K562 (cell line): Measurements from ENCODE around the gene TMEM184B. TPM values are rescaled to one million over a fixed set of nuclear protein-coding genes. Genes with fewer than 3 reads are reported as not detected.
A peak's percentile ranks its signal among the peaks of the same experiment; 100 is the strongest.

Source experiments
- ATF7 ChIP-seq: fragments of 450-650 bp; IDR thresholded peaks from 2 replicates; pipeline ENCODE4 v1.7.1; 2014; ENCODE audit warnings: mild to moderate bottlenecking, moderate library complexity
- EP400 ChIP-seq: fragments of 450-650 bp; IDR thresholded peaks from 2 replicates; pipeline ENCODE4 v1.6.1; 2017; ENCODE audit warnings: antibody characterized with exemption, mild to moderate bottlenecking, moderate library complexity
- HDAC8 ChIP-seq: fragments of 450-650 bp; IDR thresholded peaks from 2 replicates; pipeline ENCODE4 v1.6.1; 2016; ENCODE audit warnings: mild to moderate bottlenecking, missing genetic modification characterization, moderate library complexity, missing compliant biosample characterization
- MTA1 ChIP-seq: fragments of 450-650 bp; IDR thresholded peaks from 2 replicates; pipeline ENCODE4 v1.6.1; 2017; ENCODE audit warnings: borderline replicate concordance
- MYBL2 ChIP-seq, 2 experiments: fragments of 450-650 bp in 1 of 2; sonication (generic) in 1 of 2; formaldehyde crosslinking in 1 of 2; IDR thresholded peaks; 2 replicates each; pipeline versions ENCODE4 v1.6.1 to v1.8.1; 2017 to 2022; ENCODE audit warnings: borderline replicate concordance in 1 of 2, inconsistent platforms in 1 of 2, low read depth in 1 of 2, mild to moderate bottlenecking in 1 of 2, missing genetic modification reagents in 1 of 2, moderate library complexity in 1 of 2
- MYC ChIP-seq, 2 experiments: fragments of 250-450 bp in 1 of 2; sonication (Bioruptor Pico) in 1 of 2; IDR thresholded peaks; 2 replicates each; pipeline versions ENCODE4 v1.5.1 to v1.6.1; 2012 to 2021; ENCODE audit warnings: low read depth in 2 of 2, borderline replicate concordance in 1 of 2, improper control_type of control experiment in 1 of 2, low read length in 1 of 2, mild to moderate bottlenecking in 1 of 2, moderate library complexity in 1 of 2
- NFIX ChIP-seq: fragments of 250-450 bp; sonication (Bioruptor Pico); IDR thresholded peaks from 2 replicates; pipeline ENCODE4 v1.4.0; 2020; ENCODE audit warnings: low read depth, mild to moderate bottlenecking, moderate library complexity
- RBBP5 ChIP-seq: fragments of 200-600 bp; sonication (generic); IDR thresholded peaks from 2 replicates; pipeline ENCODE4 v1.6.1; 2012; ENCODE audit warnings: borderline replicate concordance, mild to moderate bottlenecking, low read length, control low read depth, inconsistent platforms; ENCODE audit not compliant: insufficient read depth, poor library complexity, severe bottlenecking
- RBM22 ChIP-seq: fragments of 200-400 bp; formaldehyde crosslinking; IDR thresholded peaks from 2 replicates; pipeline ENCODE4 v1.6.1; 2018; ENCODE audit warnings: low read length, low read depth; ENCODE audit not compliant: poor library complexity, severe bottlenecking
- RFX7 ChIP-seq: fragments of 250-450 bp; sonication (Bioruptor Pico); IDR thresholded peaks from 2 replicates; pipeline ENCODE4 v1.5.1; 2021; ENCODE audit warnings: mild to moderate bottlenecking
- SIX5 ChIP-seq, 2 experiments: IDR thresholded peaks; 2 replicates each; pipeline ENCODE4 v1.6.1; 2011; ENCODE audit warnings: low read length in 2 of 2, borderline replicate concordance in 1 of 2, low read depth in 1 of 2, mild to moderate bottlenecking in 1 of 2, moderate library complexity in 1 of 2; ENCODE audit not compliant: insufficient read depth in 1 of 2
- SMAD1 ChIP-seq: fragments of 150-350 bp; IDR thresholded peaks from 2 replicates; pipeline ENCODE4 v1.6.1; 2014; ENCODE audit warnings: low read length, low read depth; ENCODE audit not compliant: partially characterized antibody
- STAT5B ChIP-seq: fragments of 250-450 bp; sonication (Bioruptor Pico); IDR thresholded peaks from 2 replicates; pipeline ENCODE4 v1.8.0; 2021; ENCODE audit warnings: mild to moderate bottlenecking, inconsistent platforms
- ZNF444 ChIP-seq: fragments of 250-450 bp; sonication (Bioruptor Pico); IDR thresholded peaks from 2 replicates; pipeline ENCODE4 v1.4.0; 2020; ENCODE audit warnings: mild to moderate bottlenecking, moderate library complexity
- ZNF551 ChIP-seq: fragments of 250-450 bp; sonication (Bioruptor Pico); IDR thresholded peaks from 2 replicates; pipeline ENCODE4 v1.5.0; 2021; ENCODE audit warnings: mild to moderate bottlenecking, moderate library complexity
- ZNF561 ChIP-seq: fragments of 450-650 bp; formaldehyde crosslinking; conservative IDR thresholded peaks from 2 replicates; pipeline ENCODE4 v1.4.0; 2020; ENCODE audit warnings: mild to moderate bottlenecking, moderate library complexity
- ZNF583 ChIP-seq: fragments of 250-450 bp; sonication (Bioruptor Pico); IDR thresholded peaks from 2 replicates; pipeline ENCODE4 v1.4.0; 2020
- ZNF668 ChIP-seq: fragments of 250-450 bp; sonication (Bioruptor Pico); IDR thresholded peaks from 2 replicates; pipeline ENCODE4 v1.8.0; 2022; ENCODE audit warnings: mild to moderate bottlenecking, inconsistent platforms
- polyA plus RNA-seq, 8 experiments: library from polyadenylated mRNA; depleted of rRNA in 4 of 8; stranded (reverse) in 5 of 8; unstranded in 3 of 8; fragments of >200 nt; fragmentation: Nextera tagmentation in 2 of 8; fragmentation: Illumina TruSeq in 1 of 8; extraction: Ambion mirVana in 2 of 8; extraction: Trizol in 1 of 8; gene quantifications; 2 replicates each; pipeline versions ENCODE4 v1.2.1 to v1.2.3, GENCODE V29; 2011 to 2014; ENCODE audit warnings: inconsistent platforms in 1 of 8, missing spikeins in 1 of 8
- total RNA-seq, 7 experiments: library from RNA; depleted of rRNA in 6 of 7; stranded (reverse); fragments of >200 nt in 6 of 7; fragmentation: Illumina TruSeq in 2 of 7; extraction: Trizol in 2 of 7; gene quantifications; 2 replicates each; pipeline versions ENCODE4 v1.2.1 to v1.2.3, GENCODE V29; 2011 to 2021; ENCODE audit warnings: low replicate concordance in 1 of 7
- TF ChIP-seq, protein P1 (sequence below): sonication (generic); formaldehyde crosslinking; IDR thresholded peaks from 2 replicates; pipeline ENCODE4 v1.8.0; 2022; ENCODE audit warnings: mild to moderate bottlenecking, missing genetic modification reagents
- TF ChIP-seq, protein P2 (sequence below): sonication (generic); formaldehyde crosslinking; IDR thresholded peaks from 2 replicates; pipeline ENCODE4 v1.8.1; 2023; ENCODE audit warnings: mild to moderate bottlenecking, missing genetic modification reagents
- TF ChIP-seq, protein P3 (sequence below), 2 experiments: fragments of 450-650 bp; conservative IDR thresholded peaks; 2 replicates each; pipeline ENCODE4 v1.6.1; 2017; ENCODE audit warnings: mild to moderate bottlenecking in 2 of 2, moderate library complexity in 2 of 2
- TF ChIP-seq, protein P4 (sequence below), 2 experiments: fragments of 250-450 bp in 1 of 2; fragments of 450-650 bp in 1 of 2; sonication (Bioruptor Pico) in 1 of 2; IDR thresholded peaks; 2 replicates each; pipeline versions ENCODE4 v1.6.1 to v1.8.0; 2016 to 2021; ENCODE audit warnings: mild to moderate bottlenecking in 2 of 2, moderate library complexity in 2 of 2, missing compliant biosample characterization in 1 of 2, missing genetic modification characterization in 1 of 2

The TMEM184B gene
- total and polyA plus RNA-seq, 9 of the 15 experiments (the other 6 are each of a cell fraction or from before 2014, with no cell fraction given), result 0.31 to 25.1 (median 6.2) TPM

DNA sequence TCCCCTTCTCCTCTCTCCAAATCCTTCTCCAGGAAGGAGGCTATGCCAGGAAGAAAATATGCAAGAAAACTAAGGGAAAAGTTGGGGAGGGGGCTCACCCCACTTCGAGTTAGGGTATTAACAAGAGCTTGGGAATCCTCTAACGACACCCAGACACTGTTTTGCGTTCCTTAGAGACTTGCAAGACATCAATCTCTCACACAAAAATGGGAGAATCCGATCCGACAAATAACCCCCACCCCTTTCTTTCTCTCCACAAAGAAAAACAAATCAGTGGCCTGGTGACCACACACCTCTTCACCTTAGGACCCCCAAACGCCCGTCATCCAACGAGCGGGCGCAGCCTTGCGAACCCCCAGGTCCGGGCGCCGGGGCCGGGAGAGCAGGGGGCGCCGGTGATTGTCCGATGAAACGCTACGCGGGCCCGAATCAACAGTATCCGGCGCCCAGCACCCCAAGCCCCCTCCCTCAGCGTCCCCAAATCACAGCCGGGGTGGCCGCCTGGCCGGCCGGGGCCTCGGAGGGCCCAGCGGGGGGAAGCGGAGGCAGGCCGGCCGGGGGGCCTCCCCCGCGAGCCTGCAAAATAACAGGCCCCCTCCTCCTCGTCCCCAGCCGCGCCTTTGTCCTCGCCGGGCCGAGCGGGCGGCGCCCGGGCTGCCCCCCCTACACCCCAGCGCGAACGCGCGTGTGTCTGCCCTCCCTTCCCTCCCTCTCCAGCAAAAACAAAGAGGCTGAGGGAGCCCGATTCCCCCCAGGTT, 43.7 kb upstream of the TMEM184B start (continued):
- TF ChIP-seq, protein P1, sequence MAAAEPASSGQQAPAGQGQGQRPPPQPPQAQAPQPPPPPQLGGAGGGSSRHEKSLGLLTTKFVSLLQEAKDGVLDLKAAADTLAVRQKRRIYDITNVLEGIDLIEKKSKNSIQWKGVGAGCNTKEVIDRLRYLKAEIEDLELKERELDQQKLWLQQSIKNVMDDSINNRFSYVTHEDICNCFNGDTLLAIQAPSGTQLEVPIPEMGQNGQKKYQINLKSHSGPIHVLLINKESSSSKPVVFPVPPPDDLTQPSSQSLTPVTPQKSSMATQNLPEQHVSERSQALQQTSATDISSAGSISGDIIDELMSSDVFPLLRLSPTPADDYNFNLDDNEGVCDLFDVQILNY (CRISPR knock-in tag), result no peak
- TF ChIP-seq NFIX (CRISPR knock-in tag) (no peak), MYBL2 (IDR thresholded peaks at IDR 0.05; ENCODE audit: low read depth) (no peak), MYBL2 (CRISPR knock-in tag; IDR thresholded peaks at IDR 0.05; ENCODE audit: borderline replicate concordance) (no peak), HDAC8 (tag) (no peak), ZNF668 (CRISPR knock-in tag) (no peak), RBM22 (peak; percentile 44), ATF7 (no peak), RBBP5 (peak; percentile 89), ZNF551 (CRISPR knock-in tag) (no peak), STAT5B (CRISPR knock-in tag) (no peak), RFX7 (CRISPR knock-in tag) (no peak), ZNF444 (CRISPR knock-in tag) (no peak), MTA1 (no peak), SMAD1 (no peak), ZNF583 (CRISPR knock-in tag) (no peak), ZNF561 (CRISPR knock-in tag) (no peak), SIX5 (IDR thresholded peaks at IDR 0.05; ENCODE audit: borderline replicate concordance in 1 of 2, insufficient read depth in 1 of 2, low read depth in 1 of 2, low read length in 2 of 2) (no peak), EP400 (peak; percentile 33; the same call in 1 of the 2 replicates), MYC (IDR thresholded peaks at IDR 0.05; ENCODE audit: low read depth, low read length) (peak; percentile 76), MYC (CRISPR knock-in tag; IDR thresholded peaks at IDR 0.05; ENCODE audit: borderline replicate concordance, low read depth) (no peak)
- TF ChIP-seq, protein P2, sequence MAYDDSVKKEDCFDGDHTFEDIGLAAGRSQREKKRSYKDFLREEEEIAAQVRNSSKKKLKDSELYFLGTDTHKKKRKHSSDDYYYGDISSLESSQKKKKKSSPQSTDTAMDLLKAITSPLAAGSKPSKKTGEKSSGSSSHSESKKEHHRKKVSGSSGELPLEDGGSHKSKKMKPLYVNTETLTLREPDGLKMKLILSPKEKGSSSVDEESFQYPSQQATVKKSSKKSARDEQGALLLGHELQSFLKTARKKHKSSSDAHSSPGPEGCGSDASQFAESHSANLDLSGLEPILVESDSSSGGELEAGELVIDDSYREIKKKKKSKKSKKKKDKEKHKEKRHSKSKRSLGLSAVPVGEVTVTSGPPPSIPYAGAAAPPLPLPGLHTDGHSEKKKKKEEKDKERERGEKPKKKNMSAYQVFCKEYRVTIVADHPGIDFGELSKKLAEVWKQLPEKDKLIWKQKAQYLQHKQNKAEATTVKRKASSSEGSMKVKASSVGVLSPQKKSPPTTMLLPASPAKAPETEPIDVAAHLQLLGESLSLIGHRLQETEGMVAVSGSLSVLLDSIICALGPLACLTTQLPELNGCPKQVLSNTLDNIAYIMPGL (CRISPR knock-in tag), result no peak
- TF ChIP-seq, protein P3, sequence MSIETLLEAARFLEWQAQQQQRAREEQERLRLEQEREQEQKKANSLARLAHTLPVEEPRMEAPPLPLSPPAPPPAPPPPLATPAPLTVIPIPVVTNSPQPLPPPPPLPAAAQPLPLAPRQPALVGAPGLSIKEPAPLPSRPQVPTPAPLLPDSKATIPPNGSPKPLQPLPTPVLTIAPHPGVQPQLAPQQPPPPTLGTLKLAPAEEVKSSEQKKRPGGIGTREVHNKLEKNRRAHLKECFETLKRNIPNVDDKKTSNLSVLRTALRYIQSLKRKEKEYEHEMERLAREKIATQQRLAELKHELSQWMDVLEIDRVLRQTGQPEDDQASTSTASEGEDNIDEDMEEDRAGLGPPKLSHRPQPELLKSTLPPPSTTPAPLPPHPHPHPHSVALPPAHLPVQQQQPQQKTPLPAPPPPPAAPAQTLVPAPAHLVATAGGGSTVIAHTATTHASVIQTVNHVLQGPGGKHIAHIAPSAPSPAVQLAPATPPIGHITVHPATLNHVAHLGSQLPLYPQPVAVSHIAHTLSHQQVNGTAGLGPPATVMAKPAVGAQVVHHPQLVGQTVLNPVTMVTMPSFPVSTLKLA (conservative IDR thresholded peaks at IDR 0.05), result no peak; a peak in 1 of 4 replicates
- TF ChIP-seq, protein P4, sequence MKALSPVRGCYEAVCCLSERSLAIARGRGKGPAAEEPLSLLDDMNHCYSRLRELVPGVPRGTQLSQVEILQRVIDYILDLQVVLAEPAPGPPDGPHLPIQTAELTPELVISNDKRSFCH (CRISPR knock-in tag; IDR thresholded peaks at IDR 0.05), result no peak
- TF ChIP-seq, protein P4 (tag; IDR thresholded peaks at IDR 0.05), result no peak
